Measurements from ENCODE around the gene NTNG2.
"Not testable (repeated sequence)": the region's sequence is repeated elsewhere in the genome, so short reads cannot be mapped to it uniquely, and the experiment has no call there.

NTNG2 gene

GRCh38 chr9:132129535-132129934 is 32.3 kb upstream of the NTNG2 start:
- Histone ChIP-seq H2AFZ (ENCODE audit: low read length, unreplicated experiment) (no peak overlapping the region), H3K79me2 (ENCODE audit: control insufficient read depth, insufficient read depth, low read length, unreplicated experiment) (no peaks in the 10 kb centered on the region), H3K36me3 (ENCODE audit: insufficient read depth, low read length) (no peaks in the 10 kb centered on the region), H3K4me3 (ENCODE audit: low read depth, low read length) (no peak overlapping the region), H3K27ac (ENCODE audit: low read depth, low read length) (no peak overlapping the region), H3K4me1 (ENCODE audit: control insufficient read depth, insufficient read depth, low read length, unreplicated experiment) (no peaks in the 10 kb centered on the region), H3K27me3 (ENCODE audit: insufficient read depth, low read length) (peaks cover 91% of the 10 kb centered on the region)

GRCh38 chr9:132134085-132134484 is 27.8 kb upstream of the NTNG2 start:
- H3K27me3 ChIP-seq (ENCODE audit: insufficient read depth, low read length) = peaks cover 92% of the 10 kb centered on the region
- H3K4me3 ChIP-seq (ENCODE audit: low read depth, low read length); H3K27ac ChIP-seq (ENCODE audit: low read depth, low read length); H2AFZ ChIP-seq (ENCODE audit: low read length, unreplicated experiment); H3K79me2 ChIP-seq (ENCODE audit: control insufficient read depth, insufficient read depth, low read length, unreplicated experiment); H3K36me3 ChIP-seq (ENCODE audit: insufficient read depth, low read length); H3K4me1 ChIP-seq (ENCODE audit: control insufficient read depth, insufficient read depth, low read length, unreplicated experiment): not testable (repeated sequence)

- no peaks in the 10 kb centered on the region for H3K79me2 ChIP-seq (ENCODE audit: control insufficient read depth, insufficient read depth, low read length, unreplicated experiment)
- H3K27ac ChIP-seq (ENCODE audit: low read depth, low read length) = no peak overlapping the region
- H3K4me1 ChIP-seq (ENCODE audit: control insufficient read depth, insufficient read depth, low read length, unreplicated experiment) = no peaks in the 10 kb centered on the region
- no peak overlapping the region for H2AFZ ChIP-seq (ENCODE audit: low read length, unreplicated experiment)
- H3K36me3 ChIP-seq (ENCODE audit: insufficient read depth, low read length) = no peaks in the 10 kb centered on the region
- H3K27me3 ChIP-seq (ENCODE audit: insufficient read depth, low read length) = peaks cover 91% of the 10 kb centered on the region
- H3K4me3 ChIP-seq (ENCODE audit: low read depth, low read length) = no peak overlapping the region
Observed at GRCh38 chr9:132135456-132135855, 26.4 kb upstream of the NTNG2 start.

- no peaks in the 10 kb centered on the region for H3K4me1 ChIP-seq (ENCODE audit: control insufficient read depth, insufficient read depth, low read length, unreplicated experiment)
- no peak overlapping the region for H2AFZ ChIP-seq (ENCODE audit: low read length, unreplicated experiment)
Observed at GRCh38 chr9:132136151-132136780, 25.6 kb upstream of the NTNG2 start.

GRCh38 chr9:132141344-132141947 is 20.4 kb upstream of the NTNG2 start:
- no peaks in the 10 kb centered on the region for H3K36me3 ChIP-seq (ENCODE audit: insufficient read depth, low read length)
- H3K4me1 ChIP-seq (ENCODE audit: control insufficient read depth, insufficient read depth, low read length, unreplicated experiment) = no peaks in the 10 kb centered on the region
- H2AFZ ChIP-seq (ENCODE audit: low read length, unreplicated experiment) = peak overlapping the region; percentile 5
- H3K4me3 ChIP-seq (ENCODE audit: low read depth, low read length) = peak overlapping the region; percentile 58
- peaks cover 75% of the 10 kb centered on the region for H3K27me3 ChIP-seq (ENCODE audit: insufficient read depth, low read length)
- no peaks in the 10 kb centered on the region for H3K79me2 ChIP-seq (ENCODE audit: control insufficient read depth, insufficient read depth, low read length, unreplicated experiment)
- H3K27ac ChIP-seq (ENCODE audit: low read depth, low read length) = no peak overlapping the region

More at GRCh38 chr9:132136151-132136780, 25.6 kb upstream of the NTNG2 start:
- Histone ChIP-seq H3K27me3 (ENCODE audit: insufficient read depth, low read length) (peaks cover 90% of the 10 kb centered on the region), H3K27ac (ENCODE audit: low read depth, low read length) (no peak overlapping the region), H3K79me2 (ENCODE audit: control insufficient read depth, insufficient read depth, low read length, unreplicated experiment) (no peaks in the 10 kb centered on the region), H3K4me3 (ENCODE audit: low read depth, low read length) (no peak overlapping the region), H3K36me3 (ENCODE audit: insufficient read depth, low read length) (no peaks in the 10 kb centered on the region)

GRCh38 chr9:132141948-132142594 is 19.8 kb upstream of the NTNG2 start:
- peak overlapping the region; percentile 5 for H2AFZ ChIP-seq (ENCODE audit: low read length, unreplicated experiment)
- H3K27me3 ChIP-seq (ENCODE audit: insufficient read depth, low read length) = peaks cover 72% of the 10 kb centered on the region
- no peaks in the 10 kb centered on the region for H3K36me3 ChIP-seq (ENCODE audit: insufficient read depth, low read length)
- H3K27ac ChIP-seq (ENCODE audit: low read depth, low read length) = no peak overlapping the region
- H3K79me2 ChIP-seq (ENCODE audit: control insufficient read depth, insufficient read depth, low read length, unreplicated experiment) = no peaks in the 10 kb centered on the region
- no peaks in the 10 kb centered on the region for H3K4me1 ChIP-seq (ENCODE audit: control insufficient read depth, insufficient read depth, low read length, unreplicated experiment)
- peak overlapping the region; percentile 58 for H3K4me3 ChIP-seq (ENCODE audit: low read depth, low read length)

- H3K36me3 ChIP-seq (ENCODE audit: insufficient read depth, low read length) = no peaks in the 10 kb centered on the region
- H3K27ac ChIP-seq (ENCODE audit: low read depth, low read length) = no peak overlapping the region
- H3K27me3 ChIP-seq (ENCODE audit: insufficient read depth, low read length) = peaks cover 67% of the 10 kb centered on the region
- no peaks in the 10 kb centered on the region for H3K4me1 ChIP-seq (ENCODE audit: control insufficient read depth, insufficient read depth, low read length, unreplicated experiment)
- H3K79me2 ChIP-seq (ENCODE audit: control insufficient read depth, insufficient read depth, low read length, unreplicated experiment) = no peaks in the 10 kb centered on the region
- no peak overlapping the region for H3K4me3 ChIP-seq (ENCODE audit: low read depth, low read length)
- no peak overlapping the region for H2AFZ ChIP-seq (ENCODE audit: low read length, unreplicated experiment)
Observed at GRCh38 chr9:132142924-132143323, 18.9 kb upstream of the NTNG2 start.

- H3K4me3 ChIP-seq (ENCODE audit: low read depth, low read length) = no peak overlapping the region
- peaks cover 67% of the 10 kb centered on the region for H3K27me3 ChIP-seq (ENCODE audit: insufficient read depth, low read length)
- H3K27ac ChIP-seq (ENCODE audit: low read depth, low read length) = no peak overlapping the region
- no peaks in the 10 kb centered on the region for H3K79me2 ChIP-seq (ENCODE audit: control insufficient read depth, insufficient read depth, low read length, unreplicated experiment)
- no peaks in the 10 kb centered on the region for H3K36me3 ChIP-seq (ENCODE audit: insufficient read depth, low read length)
- H3K4me1 ChIP-seq (ENCODE audit: control insufficient read depth, insufficient read depth, low read length, unreplicated experiment) = no peaks in the 10 kb centered on the region
- no peak overlapping the region for H2AFZ ChIP-seq (ENCODE audit: low read length, unreplicated experiment)
Observed at GRCh38 chr9:132143359-132143758, 18.5 kb upstream of the NTNG2 start.

- Histone ChIP-seq H3K79me2 (ENCODE audit: control insufficient read depth, insufficient read depth, low read length, unreplicated experiment) (no peaks in the 10 kb centered on the region), H3K36me3 (ENCODE audit: insufficient read depth, low read length) (no peaks in the 10 kb centered on the region), H3K27me3 (ENCODE audit: insufficient read depth, low read length) (peaks cover 70% of the 10 kb centered on the region), H3K4me3 (ENCODE audit: low read depth, low read length) (no peak overlapping the region), H2AFZ (ENCODE audit: low read length, unreplicated experiment) (no peak overlapping the region), H3K4me1 (ENCODE audit: control insufficient read depth, insufficient read depth, low read length, unreplicated experiment) (no peaks in the 10 kb centered on the region), H3K27ac (ENCODE audit: low read depth, low read length) (no peak overlapping the region)
Observed at GRCh38 chr9:132144708-132145365, 17.0 kb upstream of the NTNG2 start.

GRCh38 chr9:132146039-132146438 is 15.8 kb upstream of the NTNG2 start:
- no peaks in the 10 kb centered on the region for H3K79me2 ChIP-seq (ENCODE audit: control insufficient read depth, insufficient read depth, low read length, unreplicated experiment)
- peaks cover 69% of the 10 kb centered on the region for H3K27me3 ChIP-seq (ENCODE audit: insufficient read depth, low read length)
- H2AFZ ChIP-seq (ENCODE audit: low read length, unreplicated experiment) = no peak overlapping the region
- H3K36me3 ChIP-seq (ENCODE audit: insufficient read depth, low read length) = no peaks in the 10 kb centered on the region
- no peak overlapping the region for H3K27ac ChIP-seq (ENCODE audit: low read depth, low read length)
- H3K4me1 ChIP-seq (ENCODE audit: control insufficient read depth, insufficient read depth, low read length, unreplicated experiment) = no peaks in the 10 kb centered on the region
- no peak overlapping the region for H3K4me3 ChIP-seq (ENCODE audit: low read depth, low read length)
